Measurements from ENCODE around the gene ZCCHC14. TPM values are rescaled to one million over a fixed set of nuclear protein-coding genes. Genes with fewer than 3 reads are reported as not detected.

The ZCCHC14 gene
- total RNA-seq, 1 experiment from 2014 or later, result 27.7 TPM

GRCh38 chr16:87421003-87421912 lies 71.6 kb downstream of the ZCCHC14 start:
- Histone ChIP-seq H3K9me3 (ENCODE audit: control insufficient read depth, low read depth, low read length) (no peaks in the 10 kb centered on the region), H4K5ac (ENCODE audit: insufficient read length, low read depth, low read length) (no peak overlapping the region), H3K79me2 (ENCODE audit: insufficient read depth, low read length) (no peaks in the 10 kb centered on the region), H2BK120ac (ENCODE audit: low read depth, low read length, poor library complexity, severe bottlenecking) (no peak overlapping the region), H3K23ac (ENCODE audit: insufficient read length, low read depth, low read length) (no peak overlapping the region), H2AFZ (ENCODE audit: low read length) (no peak overlapping the region), H4K20me1 (ENCODE audit: control insufficient read depth, insufficient read depth, insufficient read length) (peaks cover 2% of the 10 kb centered on the region), H3K27ac (ENCODE audit: insufficient read length, low read depth, low read length) (no peak overlapping the region), H3K56ac (ENCODE audit: insufficient read length, low read depth, low read length) (no peak overlapping the region), H3K4ac (ENCODE audit: low read depth, low read length) (no peak overlapping the region), H2BK15ac (ENCODE audit: low read depth, low read length) (no peak overlapping the region), H3K27me3 (ENCODE audit: insufficient read depth, low read length) (no peaks in the 10 kb centered on the region), H2BK20ac (ENCODE audit: low read depth, low read length, poor library complexity, severe bottlenecking) (no peak overlapping the region), H4K91ac (ENCODE audit: insufficient read length, low read depth, low read length) (no peak overlapping the region), H2BK5ac (ENCODE audit: insufficient read length, low read length) (no peak overlapping the region), H3K79me1 (ENCODE audit: insufficient read depth, low read depth, low read length, poor library complexity, severe bottlenecking) (no peaks in the 10 kb centered on the region), H2AK5ac (ENCODE audit: insufficient read length, low read length) (no peak overlapping the region), H3K18ac (ENCODE audit: insufficient read length, low read depth, low read length) (no peak overlapping the region), H3K14ac (ENCODE audit: insufficient read depth, low read length) (no peak overlapping the region), H2BK12ac (ENCODE audit: insufficient read length, low read depth, low read length) (no peak overlapping the region), H3K4me1 (ENCODE audit: insufficient read depth, low read length) (peaks cover 1% of the 10 kb centered on the region; the same call in 1 of the 2 replicates), H3T11ph (ENCODE audit: low read length) (no peak overlapping the region), H3K23me2 (ENCODE audit: insufficient read length, low read depth, low read length, poor library complexity, severe bottlenecking) (no peaks in the 10 kb centered on the region), H3K9ac (ENCODE audit: extremely low read depth, insufficient read length, low read length) (no peak overlapping the region), H4K8ac (replicated peaks; ENCODE audit: insufficient read length, low read depth, low read length) (no peak overlapping the region), H3K4me2 (ENCODE audit: insufficient read depth, insufficient read length, low read length) (no peak overlapping the region)
- no peak for DNase-seq
- Mint-ChIP-seq H3K9me3 (no peaks in the 10 kb centered on the region; a peak in 1 of 5 replicates), H3K36me3 (ENCODE audit: insufficient read depth in 1 of 3, low read depth in 3 of 3) (peaks cover 25 to 61% (median 52%) of the 10 kb centered on the region in 3 experiments), H3K27me3 (ENCODE audit: low read depth) (no peaks in the 10 kb centered on the region), H3K27ac (peak overlapping the region in 2 of 3 experiments; percentile 73 to 85; a peak in 3 of 7 replicates), H3K4me3 (no peak overlapping the region), H3K4me1 (peaks cover 33 to 44% of the 10 kb centered on the region in 2 experiments)
- WGBS (ENCODE audit: extremely low coverage, insufficient read length, low lambda C conversion rate), result no CpG with 5 or more reads among the region's 25 CpGs
- TF ChIP-seq CTCF (conservative IDR thresholded peaks at IDR 0.05), result no peak
